ENCODE data around the gene PTK6.
"Not testable (repeated sequence)": the region's sequence is repeated elsewhere in the genome, so short reads cannot be mapped to it uniquely, and the experiment has no call there.

PTK6 gene

DNA sequence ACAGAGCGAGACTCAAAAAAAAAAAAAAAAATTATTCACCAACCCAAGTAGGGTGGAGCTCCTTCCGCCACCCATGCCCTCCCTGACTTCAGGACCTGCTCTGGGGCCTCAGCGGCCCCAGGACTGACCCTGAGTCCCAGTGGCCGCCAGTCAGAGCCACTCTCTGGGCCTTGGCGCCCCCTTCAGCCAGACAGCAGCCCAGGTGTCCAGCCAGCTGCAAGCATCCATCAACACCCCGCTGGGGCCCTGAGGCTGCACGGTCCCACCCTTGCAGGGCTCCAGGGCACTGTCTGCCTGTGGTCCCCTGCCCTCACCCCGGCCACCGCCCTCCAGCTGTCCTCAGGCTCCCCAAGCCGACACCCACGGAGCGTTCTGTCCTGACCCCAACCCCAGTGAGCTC is 53.3 kb downstream of the PTK6 start:
- no peak for TF ChIP-seq OSR1 (CRISPR knock-in tag; IDR thresholded peaks at IDR 0.05)
- TF ChIP-seq, protein P1, sequence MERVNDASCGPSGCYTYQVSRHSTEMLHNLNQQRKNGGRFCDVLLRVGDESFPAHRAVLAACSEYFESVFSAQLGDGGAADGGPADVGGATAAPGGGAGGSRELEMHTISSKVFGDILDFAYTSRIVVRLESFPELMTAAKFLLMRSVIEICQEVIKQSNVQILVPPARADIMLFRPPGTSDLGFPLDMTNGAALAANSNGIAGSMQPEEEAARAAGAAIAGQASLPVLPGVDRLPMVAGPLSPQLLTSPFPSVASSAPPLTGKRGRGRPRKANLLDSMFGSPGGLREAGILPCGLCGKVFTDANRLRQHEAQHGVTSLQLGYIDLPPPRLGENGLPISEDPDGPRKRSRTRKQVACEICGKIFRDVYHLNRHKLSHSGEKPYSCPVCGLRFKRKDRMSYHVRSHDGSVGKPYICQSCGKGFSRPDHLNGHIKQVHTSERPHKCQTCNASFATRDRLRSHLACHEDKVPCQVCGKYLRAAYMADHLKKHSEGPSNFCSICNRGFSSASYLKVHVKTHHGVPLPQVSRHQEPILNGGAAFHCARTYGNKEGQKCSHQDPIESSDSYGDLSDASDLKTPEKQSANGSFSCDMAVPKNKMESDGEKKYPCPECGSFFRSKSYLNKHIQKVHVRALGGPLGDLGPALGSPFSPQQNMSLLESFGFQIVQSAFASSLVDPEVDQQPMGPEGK (CRISPR knock-in tag; IDR thresholded peaks at IDR 0.05; ENCODE audit: borderline replicate concordance), result no peak
- TF ChIP-seq, protein P2, sequence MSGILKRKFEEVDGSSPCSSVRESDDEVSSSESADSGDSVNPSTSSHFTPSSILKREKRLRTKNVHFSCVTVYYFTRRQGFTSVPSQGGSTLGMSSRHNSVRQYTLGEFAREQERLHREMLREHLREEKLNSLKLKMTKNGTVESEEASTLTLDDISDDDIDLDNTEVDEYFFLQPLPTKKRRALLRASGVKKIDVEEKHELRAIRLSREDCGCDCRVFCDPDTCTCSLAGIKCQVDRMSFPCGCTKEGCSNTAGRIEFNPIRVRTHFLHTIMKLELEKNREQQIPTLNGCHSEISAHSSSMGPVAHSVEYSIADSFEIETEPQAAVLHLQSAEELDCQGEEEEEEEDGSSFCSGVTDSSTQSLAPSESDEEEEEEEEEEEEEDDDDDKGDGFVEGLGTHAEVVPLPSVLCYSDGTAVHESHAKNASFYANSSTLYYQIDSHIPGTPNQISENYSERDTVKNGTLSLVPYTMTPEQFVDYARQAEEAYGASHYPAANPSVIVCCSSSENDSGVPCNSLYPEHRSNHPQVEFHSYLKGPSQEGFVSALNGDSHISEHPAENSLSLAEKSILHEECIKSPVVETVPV (CRISPR knock-in tag; IDR thresholded peaks at IDR 0.05), result no peak
- peak; percentile 22 for ATAC-seq

DNA sequence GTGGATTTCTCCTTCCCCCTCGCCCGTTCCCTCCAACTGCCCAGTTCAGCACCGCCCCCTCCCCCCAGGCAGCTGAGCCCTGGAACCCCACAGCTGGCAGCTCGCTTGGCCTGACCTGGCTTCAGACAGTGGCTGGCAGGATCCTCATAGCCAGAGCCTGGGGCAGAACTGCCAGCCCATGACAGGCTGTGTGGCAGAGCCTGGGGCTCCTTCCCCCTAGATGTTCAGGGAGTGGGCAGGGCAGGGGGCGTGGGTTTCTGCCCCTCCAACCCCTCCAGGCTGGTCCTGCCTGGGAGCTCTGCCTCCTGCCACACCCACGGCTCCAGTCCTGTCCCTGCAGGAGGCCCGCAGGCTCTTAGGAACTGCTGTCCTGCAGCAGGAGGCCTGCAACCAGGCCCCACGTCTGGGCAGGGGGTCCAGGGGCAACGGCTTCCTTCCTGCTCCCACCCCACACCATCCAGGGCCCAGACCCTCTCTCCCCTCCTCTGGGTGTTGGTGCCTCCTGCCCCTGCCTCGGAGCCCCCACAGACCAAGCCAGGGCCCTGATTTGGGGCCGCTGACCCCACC is 55.1 kb downstream of the PTK6 start:
- peak; percentile 8; the same call in 1 of the 3 replicates for ATAC-seq
- TF ChIP-seq ZC3H10 (CRISPR knock-in tag; IDR thresholded peaks at IDR 0.05) (no peak), ZNF70 (CRISPR knock-in tag; IDR thresholded peaks at IDR 0.05) (no peak), ISL1 (CRISPR knock-in tag; IDR thresholded peaks at IDR 0.05) (no peak), OSR1 (CRISPR knock-in tag; IDR thresholded peaks at IDR 0.05) (no peak), GLIS3 (CRISPR knock-in tag; IDR thresholded peaks at IDR 0.05) (no peak), ZNF8 (CRISPR knock-in tag; IDR thresholded peaks at IDR 0.05) (no peak), ESRRG (CRISPR knock-in tag; IDR thresholded peaks at IDR 0.05) (no peak), ZFP30 (CRISPR knock-in tag; IDR thresholded peaks at IDR 0.05) (no peak), ZNF565 (CRISPR knock-in tag; conservative IDR thresholded peaks at IDR 0.05; ENCODE audit: low read depth) (no peak), BACH2 (CRISPR knock-in tag; IDR thresholded peaks at IDR 0.05; ENCODE audit: borderline replicate concordance) (no peak), RARB (CRISPR knock-in tag; IDR thresholded peaks at IDR 0.05) (no peak), ZFP3 (CRISPR knock-in tag; IDR thresholded peaks at IDR 0.05) (no peak)
- TF ChIP-seq, protein P2 (CRISPR knock-in tag; IDR thresholded peaks at IDR 0.05), result no peak
- TF ChIP-seq, protein P3, sequence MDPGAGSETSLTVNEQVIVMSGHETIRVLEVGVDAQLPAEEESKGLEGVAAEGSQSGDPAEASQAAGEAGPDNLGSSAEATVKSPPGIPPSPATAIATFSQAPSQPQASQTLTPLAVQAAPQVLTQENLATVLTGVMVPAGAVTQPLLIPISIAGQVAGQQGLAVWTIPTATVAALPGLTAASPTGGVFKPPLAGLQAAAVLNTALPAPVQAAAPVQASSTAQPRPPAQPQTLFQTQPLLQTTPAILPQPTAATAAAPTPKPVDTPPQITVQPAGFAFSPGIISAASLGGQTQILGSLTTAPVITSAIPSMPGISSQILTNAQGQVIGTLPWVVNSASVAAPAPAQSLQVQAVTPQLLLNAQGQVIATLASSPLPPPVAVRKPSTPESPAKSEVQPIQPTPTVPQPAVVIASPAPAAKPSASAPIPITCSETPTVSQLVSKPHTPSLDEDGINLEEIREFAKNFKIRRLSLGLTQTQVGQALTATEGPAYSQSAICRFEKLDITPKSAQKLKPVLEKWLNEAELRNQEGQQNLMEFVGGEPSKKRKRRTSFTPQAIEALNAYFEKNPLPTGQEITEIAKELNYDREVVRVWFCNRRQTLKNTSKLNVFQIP (CRISPR knock-in tag; IDR thresholded peaks at IDR 0.05; ENCODE audit: borderline replicate concordance, low read depth), result no peak

DNA sequence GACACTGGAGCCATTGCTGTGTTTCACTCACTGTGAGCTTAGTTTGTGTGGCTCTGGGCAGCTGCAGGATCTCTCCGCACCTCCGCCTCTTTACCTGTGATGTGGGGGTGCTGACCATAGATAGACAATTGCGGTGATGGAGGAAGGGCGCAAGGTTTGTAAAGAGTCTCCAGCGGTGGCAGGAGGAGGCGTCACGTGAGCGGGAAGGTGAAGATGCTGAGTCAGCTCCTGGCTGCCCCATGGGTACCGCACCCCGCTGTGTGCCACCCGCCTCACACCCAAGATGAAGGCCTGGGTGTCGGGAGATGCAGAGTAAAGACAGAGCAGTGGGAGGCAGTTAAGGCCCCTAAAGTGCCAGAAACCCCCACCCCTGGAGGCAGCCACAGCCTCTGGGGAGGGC is 55.7 kb downstream of the PTK6 start:
- TF ChIP-seq TOX (CRISPR knock-in tag; IDR thresholded peaks at IDR 0.05; ENCODE audit: borderline replicate concordance), result no peak
- TF ChIP-seq OSR1 (CRISPR knock-in tag; IDR thresholded peaks at IDR 0.05), result no peak
- no peak for TF ChIP-seq ZNF8 (CRISPR knock-in tag; IDR thresholded peaks at IDR 0.05)
- no peak for TF ChIP-seq PPARA (CRISPR knock-in tag; IDR thresholded peaks at IDR 0.05; ENCODE audit: borderline replicate concordance)
- TF ChIP-seq ZFP3 (CRISPR knock-in tag; IDR thresholded peaks at IDR 0.05), result no peak
- TF ChIP-seq ESRRG (CRISPR knock-in tag; IDR thresholded peaks at IDR 0.05), result no peak
- no peak for TF ChIP-seq ARNTL (CRISPR knock-in tag; IDR thresholded peaks at IDR 0.05; ENCODE audit: borderline replicate concordance, low read depth)
- no peak for TF ChIP-seq ZNF70 (CRISPR knock-in tag; IDR thresholded peaks at IDR 0.05)
- TF ChIP-seq ISL1 (CRISPR knock-in tag; IDR thresholded peaks at IDR 0.05), result no peak
- no peak for ATAC-seq

DNA sequence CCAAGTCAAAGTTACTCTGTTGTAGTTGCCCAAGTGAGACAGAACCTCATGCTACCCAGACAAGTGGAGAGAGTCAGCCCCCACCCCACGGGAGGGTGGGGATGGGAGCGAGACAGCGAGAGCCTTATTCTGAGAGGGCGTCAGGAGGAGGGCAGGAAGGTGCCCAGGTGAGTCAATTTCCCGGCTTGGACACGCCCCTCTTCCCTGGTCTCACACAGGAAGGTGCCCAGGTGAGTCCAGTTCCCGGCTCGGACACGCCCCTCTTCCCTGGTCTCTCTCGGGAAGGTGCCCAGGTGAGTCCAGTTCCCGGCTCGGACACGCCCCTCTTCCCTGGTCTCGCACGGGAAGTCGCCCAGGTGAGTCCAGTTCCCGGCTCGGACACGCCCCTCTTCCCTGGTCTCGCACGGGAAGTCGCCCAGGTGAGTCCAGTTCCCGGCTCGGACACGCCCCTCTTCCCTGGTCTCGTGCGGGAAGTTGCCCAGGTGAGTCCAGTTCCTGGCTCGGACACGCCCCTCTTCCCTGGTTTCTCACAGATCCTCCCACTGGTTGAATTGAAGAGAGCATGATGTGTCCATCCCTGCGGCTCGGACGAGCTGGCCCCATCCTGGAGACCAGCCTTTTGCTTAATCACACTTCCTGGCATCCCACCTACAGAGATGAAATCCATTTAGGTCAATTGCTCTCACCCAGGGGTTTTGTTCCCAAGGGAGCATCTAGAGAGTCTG is 57.3 kb downstream of the PTK6 start:
- ATAC-seq, result not testable (repeated sequence)
